Activated CD4-positive, alpha-beta T cell treated with anti-CD3 and anti-CD28 coated beads, Interleukin-10, Interleukin-2, amounts not matched to agents 100 ng/mL and 50 ng/mL, durations not matched to agents 16 hours and 8 hours (primary cell): ENCODE results near the gene FBXO40.
A peak's percentile ranks its signal among the peaks of the same experiment; 100 is the strongest.

Source experiments
- DNase-seq: peaks from one replicate; pipeline ENCODE4 v3.0.0-alpha.2; 2020

Gene FBXO40

DNA sequence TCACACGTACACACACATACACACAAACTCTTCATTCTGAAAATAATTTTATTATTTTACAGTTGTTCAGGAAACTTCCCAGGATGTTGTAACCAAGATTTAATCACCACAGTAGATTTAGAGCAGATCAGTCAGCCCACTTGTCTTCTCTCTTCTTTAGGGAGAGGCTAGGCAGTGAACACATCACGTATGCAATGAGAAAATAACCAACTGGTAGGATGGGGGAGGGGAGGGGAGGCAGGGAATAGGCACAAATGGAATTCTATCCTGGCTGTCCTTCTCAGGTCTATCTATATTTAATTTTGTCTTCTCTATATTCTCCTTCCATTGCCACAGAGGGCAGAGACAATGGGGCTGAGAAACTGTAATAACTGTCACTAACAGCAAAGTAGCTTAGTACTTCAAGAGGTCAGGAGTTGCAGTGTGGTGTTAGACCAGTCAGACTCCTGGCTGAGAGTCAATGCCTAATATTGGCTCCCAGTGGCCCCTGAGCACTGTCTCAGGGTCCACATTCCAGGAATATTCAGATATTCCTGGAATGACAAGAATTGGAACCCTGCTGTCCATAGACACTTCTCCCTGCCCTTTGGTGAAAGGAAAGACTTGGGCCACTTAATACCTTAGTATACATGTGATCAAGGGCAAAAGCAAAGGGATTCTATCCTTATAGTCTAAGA lies 70.1 kb downstream of the FBXO40 start:
- DNase-seq, result no peak

DNA sequence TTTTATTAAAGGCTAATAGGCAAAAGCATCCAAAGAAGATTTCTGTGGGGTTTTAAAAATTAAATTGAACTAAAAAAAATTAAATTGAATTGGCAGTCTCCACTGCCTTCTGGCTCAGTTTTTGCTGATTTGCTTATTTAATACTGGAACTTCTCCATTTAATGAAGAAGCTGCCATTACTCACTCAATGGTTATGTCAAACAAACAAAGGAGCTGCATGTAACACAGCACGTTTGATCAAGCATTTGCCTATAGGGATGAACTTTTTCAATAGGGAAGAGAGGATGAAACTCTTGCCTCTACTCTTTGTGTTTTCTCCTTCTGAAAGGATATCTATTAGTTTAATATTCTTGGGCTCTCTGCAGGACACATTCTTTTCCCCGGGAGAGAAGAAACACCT lies 72.3 kb downstream of the FBXO40 start:
- no peak for DNase-seq

DNA sequence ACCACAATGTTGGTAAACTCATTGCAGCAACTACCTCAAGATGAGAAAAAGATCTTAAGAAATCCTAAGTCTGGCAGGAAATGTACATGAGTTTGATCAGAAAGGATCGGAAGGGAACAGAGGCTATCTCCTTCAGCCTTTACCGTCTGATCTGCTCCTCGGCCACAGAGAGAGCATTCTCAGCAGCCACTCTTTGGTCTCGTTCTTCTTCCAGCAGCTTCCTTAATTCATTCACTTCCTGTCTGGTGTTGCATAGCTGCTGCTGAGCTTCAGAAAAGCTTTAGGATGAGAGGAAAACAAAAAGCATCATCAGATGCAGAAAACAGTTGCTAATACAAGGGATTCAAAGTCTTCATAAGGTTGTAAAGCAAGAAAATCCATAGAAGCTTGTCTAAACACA lies 74.2 kb downstream of the FBXO40 start:
- no peak for DNase-seq

DNA sequence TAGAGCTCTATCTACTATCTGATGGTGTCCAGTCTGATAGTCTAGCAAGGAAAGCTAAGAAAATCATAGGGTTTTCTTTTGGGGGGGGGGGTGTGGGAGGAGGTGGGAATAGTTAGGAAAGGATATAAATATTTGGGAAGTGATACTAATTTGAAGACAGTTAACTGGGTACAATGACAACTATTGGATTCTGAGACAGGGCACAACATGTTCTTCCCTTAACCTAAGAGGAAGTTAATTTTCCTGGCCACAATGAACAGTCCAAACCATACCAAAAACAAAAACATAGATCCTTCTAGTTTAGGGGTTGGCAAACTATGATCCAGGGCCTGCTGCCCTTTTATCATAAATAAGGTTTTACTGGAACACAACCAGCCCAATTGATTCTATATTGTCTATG lies 77.5 kb downstream of the FBXO40 start:
- DNase-seq, result no peak

DNA sequence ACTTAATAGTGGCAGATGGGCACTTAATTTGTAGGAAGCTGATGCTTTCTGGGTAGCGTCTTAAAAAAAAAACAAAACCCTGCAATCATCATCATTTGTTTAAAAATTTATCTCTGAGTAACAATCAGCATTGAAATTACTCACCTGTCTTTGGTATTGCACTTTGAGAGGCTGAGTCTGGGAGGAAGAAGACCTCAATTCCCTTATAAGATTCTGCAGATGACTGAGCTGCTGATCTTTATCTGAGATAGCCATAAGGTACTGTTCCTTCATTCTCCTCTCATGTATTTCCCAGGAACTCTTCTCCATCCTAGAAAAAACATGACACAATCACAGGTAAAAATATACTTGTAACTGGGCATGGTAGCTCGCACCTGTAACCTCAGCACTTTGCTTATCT lies 84.0 kb downstream of the FBXO40 start:
- peak; percentile 30 for DNase-seq
